ENCODE results near the gene TSEN2. TPM values are rescaled to one million over a fixed set of nuclear protein-coding genes. Genes with fewer than 3 reads are reported as not detected.

Gene TSEN2
- total and polyA plus RNA-seq, 12 donors: 11.1 to 27.6 (median 20.5) TPM

DNA sequence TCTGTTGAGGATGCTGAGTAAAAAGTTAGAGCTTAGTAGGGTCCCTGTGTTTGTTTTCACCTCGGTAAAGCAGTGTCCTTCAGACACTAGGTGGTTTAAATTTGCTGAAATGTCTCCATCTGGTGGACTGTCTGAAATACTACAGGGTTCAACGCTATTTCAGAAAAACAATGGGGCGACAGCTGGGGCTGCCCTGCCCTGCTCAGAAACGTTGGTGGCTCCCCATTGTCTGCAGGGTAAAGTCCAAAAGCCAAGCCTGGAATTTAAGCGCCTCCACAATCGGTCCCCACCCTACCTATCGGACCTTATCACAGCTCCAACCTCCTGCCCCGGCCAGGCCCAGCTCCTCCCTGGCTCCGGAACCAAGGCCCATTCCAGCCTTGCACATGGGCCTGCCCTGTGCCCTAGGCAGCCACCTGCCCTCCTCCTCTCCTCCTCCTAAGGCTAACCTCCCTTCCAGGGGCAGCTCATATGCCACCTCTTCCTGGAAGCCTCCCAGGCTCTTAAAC is 4.3 kb upstream of the TSEN2 start:
- intact Hi-C loops (cut with DNase I): loop anchor here (2.0 to 10.0 kb wide), 3 partner anchors 245 to 345 kb away; no protein-coding TSS in a partner anchor
- peaks cover 2 to 28% of the 10 kb centered on the region in 2 donors for H3K4me1 ChIP-seq (replicated peaks in 1 of 2)
- no peak overlapping the region for H3K27ac ChIP-seq
- H3K27me3 ChIP-seq: no peaks in the 10 kb centered on the region
- H3K4me3 ChIP-seq: no peak overlapping the region
- no peak for DNase-seq
- no peaks in the 10 kb centered on the region for H3K9me3 ChIP-seq (replicated peaks in 1 of 3)
- TF ChIP-seq, protein P1, sequence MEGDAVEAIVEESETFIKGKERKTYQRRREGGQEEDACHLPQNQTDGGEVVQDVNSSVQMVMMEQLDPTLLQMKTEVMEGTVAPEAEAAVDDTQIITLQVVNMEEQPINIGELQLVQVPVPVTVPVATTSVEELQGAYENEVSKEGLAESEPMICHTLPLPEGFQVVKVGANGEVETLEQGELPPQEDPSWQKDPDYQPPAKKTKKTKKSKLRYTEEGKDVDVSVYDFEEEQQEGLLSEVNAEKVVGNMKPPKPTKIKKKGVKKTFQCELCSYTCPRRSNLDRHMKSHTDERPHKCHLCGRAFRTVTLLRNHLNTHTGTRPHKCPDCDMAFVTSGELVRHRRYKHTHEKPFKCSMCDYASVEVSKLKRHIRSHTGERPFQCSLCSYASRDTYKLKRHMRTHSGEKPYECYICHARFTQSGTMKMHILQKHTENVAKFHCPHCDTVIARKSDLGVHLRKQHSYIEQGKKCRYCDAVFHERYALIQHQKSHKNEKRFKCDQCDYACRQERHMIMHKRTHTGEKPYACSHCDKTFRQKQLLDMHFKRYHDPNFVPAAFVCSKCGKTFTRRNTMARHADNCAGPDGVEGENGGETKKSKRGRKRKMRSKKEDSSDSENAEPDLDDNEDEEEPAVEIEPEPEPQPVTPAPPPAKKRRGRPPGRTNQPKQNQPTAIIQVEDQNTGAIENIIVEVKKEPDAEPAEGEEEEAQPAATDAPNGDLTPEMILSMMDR (IDR thresholded peaks at IDR 0.05): peak; percentile 63 to 86 (median 80)
- no peak for TF ChIP-seq POLR2A (IDR thresholded peaks at IDR 0.05)
- no peaks in the 10 kb centered on the region for H3K36me3 ChIP-seq (replicated peaks in 1 of 2)
- WGBS, 4 donors: 22 to 26% (median 23%) methylated on average over 9 of the region's 9 CpGs

GRCh38 chr3:12483410-12483809 is 870 bp upstream of the TSEN2 start:
- TF ChIP-seq, protein P1 (IDR thresholded peaks at IDR 0.05): no peak
- TF ChIP-seq POLR2A (IDR thresholded peaks at IDR 0.05): no peak
- peak overlapping the region in 2 of 5 donors; percentile 72 to 80 for H3K27ac ChIP-seq

GRCh38 chr3:12483872-12484197 is 445 bp upstream of the TSEN2 start:
- H3K9me3 ChIP-seq (replicated peaks in 1 of 3): no peaks in the 10 kb centered on the region
- H3K27me3 ChIP-seq: no peaks in the 10 kb centered on the region
- no peaks in the 10 kb centered on the region for H3K36me3 ChIP-seq (replicated peaks in 1 of 2)
- peak overlapping the region in 4 of 5 donors; percentile 30 to 80 (median 61) for H3K27ac ChIP-seq
- H3K4me1 ChIP-seq (replicated peaks in 1 of 2): peaks cover 7 to 26% of the 10 kb centered on the region in 2 donors
- peak in 1 of 7 donors; percentile 34 for DNase-seq
- 0 to 3% (median 3%) methylated on average over 10 of the region's 10 CpGs for WGBS, 4 donors
- peak overlapping the region in 1 of 4 donors; percentile 87 for H3K4me3 ChIP-seq
- intact Hi-C loops (cut with DNase I): loop anchor here (5.0 to 10.0 kb wide), 2 partner anchors 241 to 347 kb away; no protein-coding TSS in a partner anchor
- TF ChIP-seq POLR2A (IDR thresholded peaks at IDR 0.05): no peak

More at GRCh38 chr3:12483410-12483809, 870 bp upstream of the TSEN2 start:
- 0 to 20% (median 3%) methylated on average over 1 of the region's 1 CpG for WGBS, 4 donors
- no peaks in the 10 kb centered on the region for H3K27me3 ChIP-seq
- intact Hi-C loops (cut with DNase I): loop anchor here (5.0 to 10.0 kb wide), 2 partner anchors 241 to 346 kb away; no protein-coding TSS in a partner anchor
- H3K4me3 ChIP-seq: peak overlapping the region in 1 of 4 donors; percentile 87
- DNase-seq: peak in 1 of 7 donors; percentile 43
- no peaks in the 10 kb centered on the region for H3K9me3 ChIP-seq (replicated peaks in 1 of 3)
- H3K4me1 ChIP-seq (replicated peaks in 1 of 2): peaks cover 7 to 26% of the 10 kb centered on the region in 2 donors
- H3K36me3 ChIP-seq (replicated peaks in 1 of 2): no peaks in the 10 kb centered on the region

GRCh38 chr3:12484983-12485327 is 675 bp downstream of the TSEN2 start:
- intact Hi-C loops (cut with DNase I): loop anchor here (5.0 to 10.0 kb wide), 2 partner anchors 240 to 348 kb away; no protein-coding TSS in a partner anchor
- WGBS, 4 donors: 3 to 7% (median 6%) methylated on average over 5 of the region's 5 CpGs
- Histone ChIP-seq H3K36me3 (replicated peaks in 1 of 2) (no peaks in the 10 kb centered on the region), H3K4me1 (replicated peaks in 1 of 2) (peaks cover 7 to 19% of the 10 kb centered on the region in 2 donors), H3K4me3 (peak overlapping the region in 3 of 4 donors; percentile 63 to 87 (median 69)), H3K27me3 (no peaks in the 10 kb centered on the region), H3K9me3 (replicated peaks in 1 of 3) (no peaks in the 10 kb centered on the region), H3K27ac (peak overlapping the region in 2 of 5 donors; percentile 55 to 80)
- DNase-seq: no peak
- TF ChIP-seq, protein P1 (IDR thresholded peaks at IDR 0.05): no peak
- TF ChIP-seq POLR2A (IDR thresholded peaks at IDR 0.05): no peak

DNA sequence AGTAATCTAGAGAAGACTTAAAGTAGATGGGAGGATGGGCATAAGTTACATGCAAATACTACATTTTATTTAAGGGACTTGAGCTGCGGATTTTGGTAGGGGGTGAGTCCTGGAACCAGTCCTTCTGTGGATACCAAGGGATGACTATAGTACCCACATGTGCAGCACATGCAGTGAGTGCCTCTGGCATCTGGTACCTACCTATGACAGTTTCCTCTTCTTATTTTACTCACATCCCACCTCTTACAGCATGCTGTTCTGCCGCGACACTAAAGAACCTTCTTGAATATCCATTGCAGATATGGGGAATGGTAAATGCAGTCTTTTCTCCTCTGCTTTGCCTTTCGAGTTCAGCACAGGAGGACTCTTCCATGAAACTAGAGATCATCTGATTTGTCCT is 1.7 kb downstream of the TSEN2 start:
- Histone ChIP-seq H3K4me1 (replicated peaks in 1 of 2) (peaks cover 7 to 17% of the 10 kb centered on the region in 2 donors), H3K9me3 (replicated peaks in 1 of 3) (no peaks in the 10 kb centered on the region), H3K36me3 (replicated peaks in 1 of 2) (no peaks in the 10 kb centered on the region), H3K27me3 (no peaks in the 10 kb centered on the region), H3K27ac (no peak overlapping the region), H3K4me3 (no peak overlapping the region)
- intact Hi-C loops (cut with DNase I): loop anchor here in 1 of 2 donors (10.0 kb wide), 1 partner anchor 239 kb away; no protein-coding TSS in a partner anchor
- 90 to 95% (median 93%) methylated on average over 4 of the region's 4 CpGs for WGBS, 4 donors
- TF ChIP-seq POLR2A (IDR thresholded peaks at IDR 0.05): no peak
- TF ChIP-seq, protein P1 (IDR thresholded peaks at IDR 0.05): no peak
- peak in 1 of 7 donors; percentile 31 for DNase-seq
